ENCODE results near the gene OR4C5.
"Not testable (repeated sequence)": the region's sequence is repeated elsewhere in the genome, so short reads cannot be mapped to it uniquely, and the experiment has no call there.

The OR4C5 gene

DNA sequence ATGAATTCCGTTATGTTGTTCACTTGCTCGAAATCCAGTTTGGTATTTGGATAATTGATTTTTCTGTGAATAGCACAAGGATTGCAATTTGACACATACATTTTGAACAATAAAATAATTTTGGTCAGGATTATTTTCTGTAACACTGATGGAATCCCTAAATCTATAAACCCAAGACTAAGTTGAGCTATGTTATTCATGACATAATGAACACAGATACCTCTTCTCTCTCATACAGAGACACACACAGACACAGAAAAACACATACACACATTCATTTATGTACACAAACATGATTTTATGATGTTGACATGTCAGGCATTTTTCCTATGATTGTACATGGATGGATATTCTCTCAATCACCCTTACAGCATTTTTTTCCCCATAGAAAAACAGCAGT is at the start of gene OR4C5:
OR4C5 (minus strand) TSS at position 101 of the 400 bp plus-strand sequence; CDS start at position 101, 0 bp downstream.
- in situ Hi-C loops (cut with HindIII; ENCODE audit: low pct_ligation_motif_present, low pct_unique_long_range_greater_than_20kb, low sequenced_read_pairs) = no loop called here
- DNase-seq = no peak

DNA sequence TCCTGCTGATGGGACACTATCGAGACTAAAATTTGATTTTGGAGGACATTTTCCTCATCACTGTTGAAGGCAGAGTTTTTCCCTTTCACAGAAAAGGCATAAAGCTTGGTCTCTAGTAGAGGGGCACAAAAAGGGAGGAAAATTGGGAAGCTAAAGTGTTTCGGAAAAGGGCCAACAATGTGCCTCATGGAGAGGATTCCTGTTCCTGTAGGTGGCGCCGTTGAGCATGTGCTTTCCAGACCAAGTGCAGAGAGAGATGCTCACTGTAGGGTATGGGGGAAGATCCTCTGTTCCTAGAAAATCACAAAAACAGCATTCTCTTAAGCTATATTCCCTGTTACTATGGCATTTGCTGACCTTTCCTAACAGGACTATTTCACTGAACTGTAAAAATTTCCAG is 18.4 kb upstream of the OR4C5 start:
- in situ Hi-C loops (cut with HindIII; ENCODE audit: low pct_ligation_motif_present, low pct_unique_long_range_greater_than_20kb, low sequenced_read_pairs) = no loop called here
- no peak for DNase-seq

DNA sequence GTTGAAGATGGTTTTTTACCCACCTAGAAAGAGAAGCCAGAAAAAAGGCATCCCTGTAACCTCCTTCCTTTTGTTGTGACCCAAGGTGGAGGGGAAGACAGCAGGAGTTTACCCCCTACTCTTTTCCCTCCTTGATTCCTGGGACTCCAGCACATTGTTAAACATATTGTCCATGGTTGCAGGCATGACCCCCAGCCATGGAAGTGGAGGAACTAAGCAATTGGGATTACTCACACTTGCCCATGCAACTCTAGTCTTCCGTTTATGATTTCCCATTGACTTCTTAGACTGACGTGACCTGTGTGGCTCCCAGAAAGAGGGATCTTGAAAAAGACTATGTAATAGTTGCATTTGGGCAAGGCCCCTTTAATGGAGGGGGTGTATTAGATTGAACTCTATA is 17.9 kb upstream of the OR4C5 start:
- DNase-seq; in situ Hi-C loops (cut with HindIII; ENCODE audit: low pct_ligation_motif_present, low pct_unique_long_range_greater_than_20kb, low sequenced_read_pairs): not testable (repeated sequence)

DNA sequence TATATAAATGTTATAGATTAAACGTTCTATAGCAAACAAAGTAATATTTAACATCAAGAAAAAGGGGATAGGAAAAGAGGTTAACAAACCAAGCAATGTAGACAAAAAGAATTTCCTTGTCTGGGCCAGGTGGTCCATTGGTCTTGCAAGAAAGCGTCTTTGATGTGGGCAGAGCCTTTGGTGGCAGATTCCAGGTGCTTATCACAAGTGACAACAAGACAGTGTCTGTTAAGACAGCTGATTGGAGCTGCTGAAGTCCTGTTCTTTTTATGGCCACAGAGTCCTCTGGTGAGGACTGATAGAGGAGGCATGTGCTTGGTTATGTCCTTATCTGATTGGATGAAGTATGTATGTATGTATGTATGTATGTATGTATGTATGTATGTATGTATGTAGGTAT is 5.0 kb downstream of the OR4C5 start:
- in situ Hi-C loops (cut with HindIII; ENCODE audit: low pct_ligation_motif_present, low pct_unique_long_range_greater_than_20kb, low sequenced_read_pairs) = not testable (repeated sequence)

DNA sequence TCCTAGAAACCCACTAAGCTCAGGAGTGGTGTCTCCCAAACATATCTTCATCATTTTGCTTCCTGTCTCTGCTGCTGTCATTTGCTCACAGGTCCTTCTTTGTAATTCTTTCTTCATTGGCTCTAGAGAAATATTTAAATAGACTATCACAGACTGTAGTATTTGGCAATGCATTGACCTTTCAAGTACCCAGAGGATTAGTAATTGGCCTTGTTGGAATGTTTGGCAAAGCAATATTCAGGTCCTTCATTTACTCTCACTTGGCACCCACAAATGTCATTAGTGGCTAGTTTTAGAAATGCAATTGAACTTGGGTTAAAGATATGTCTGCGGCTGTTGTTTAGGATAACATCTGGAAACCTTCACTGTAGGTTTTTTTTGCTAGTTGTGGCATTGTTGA is 11.6 kb downstream of the OR4C5 start:
- in situ Hi-C loops (cut with HindIII; ENCODE audit: low pct_ligation_motif_present, low pct_unique_long_range_greater_than_20kb, low sequenced_read_pairs) = no loop called here
- DNase-seq = no peak

More for the DNA sequence above, 5.0 kb downstream of the OR4C5 start:
- DNase-seq = not testable (repeated sequence)

DNA sequence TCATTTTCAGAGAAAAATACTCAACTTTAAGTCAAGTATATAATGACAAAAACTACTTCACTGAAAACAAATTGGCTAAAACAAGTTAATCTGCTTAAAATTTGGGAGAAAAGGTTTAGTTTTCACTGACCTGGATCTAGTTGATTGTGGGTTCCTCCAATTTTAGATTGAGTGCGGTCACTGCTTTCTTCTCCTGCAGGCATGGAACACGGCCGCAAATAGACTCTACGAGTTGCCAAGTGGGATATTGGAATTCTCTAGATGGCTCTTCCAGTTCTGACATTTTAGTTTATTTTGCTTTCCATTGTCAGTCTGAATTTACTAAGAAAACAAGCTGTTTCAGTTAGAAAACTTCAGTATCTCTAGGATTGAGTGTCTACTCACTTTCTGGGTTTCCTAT is 12.3 kb downstream of the OR4C5 start:
- DNase-seq = no peak
- in situ Hi-C loops (cut with HindIII; ENCODE audit: low pct_ligation_motif_present, low pct_unique_long_range_greater_than_20kb, low sequenced_read_pairs) = no loop called here

DNA sequence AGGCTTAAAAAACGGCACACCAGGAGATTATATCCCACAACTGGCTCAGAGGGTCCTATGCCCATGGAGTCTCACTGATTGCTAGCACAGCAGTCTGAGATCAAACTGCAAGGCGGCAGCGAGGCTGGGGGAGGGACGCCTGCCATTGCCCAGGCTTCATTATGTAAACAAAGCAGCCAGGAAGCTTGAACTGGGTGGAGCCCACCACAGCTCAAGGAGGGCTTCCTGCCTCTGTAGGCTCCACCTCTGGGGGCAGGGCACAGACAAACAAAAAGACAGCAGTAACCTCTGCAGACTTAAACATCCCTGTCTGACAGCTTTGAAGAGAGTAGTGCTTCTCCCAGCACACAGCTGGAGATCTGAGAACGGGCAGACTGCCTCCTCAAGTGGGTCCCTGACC is 20.0 kb downstream of the OR4C5 start:
- in situ Hi-C loops (cut with HindIII; ENCODE audit: low pct_ligation_motif_present, low pct_unique_long_range_greater_than_20kb, low sequenced_read_pairs); DNase-seq: not testable (repeated sequence)

DNA sequence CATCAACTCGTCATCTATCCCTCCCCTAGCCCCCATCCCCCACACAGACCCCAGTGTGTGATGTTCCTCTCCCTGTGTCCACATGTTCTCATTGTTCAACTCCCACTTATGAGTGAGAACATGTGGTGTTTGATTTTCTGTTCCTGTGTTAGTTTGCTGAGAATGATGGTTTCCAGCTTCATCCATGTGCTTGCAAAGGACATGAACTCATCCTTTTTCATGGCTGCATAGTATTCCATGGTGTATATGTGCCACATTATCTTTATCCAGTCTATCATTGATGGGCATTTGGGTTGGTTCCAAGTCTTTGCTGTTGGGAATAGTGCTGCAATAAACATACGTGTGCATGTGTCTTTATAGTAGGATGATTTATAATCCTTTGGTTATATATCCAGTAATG is 23.8 kb downstream of the OR4C5 start:
- in situ Hi-C loops (cut with HindIII; ENCODE audit: low pct_ligation_motif_present, low pct_unique_long_range_greater_than_20kb, low sequenced_read_pairs); DNase-seq: not testable (repeated sequence)

DNA sequence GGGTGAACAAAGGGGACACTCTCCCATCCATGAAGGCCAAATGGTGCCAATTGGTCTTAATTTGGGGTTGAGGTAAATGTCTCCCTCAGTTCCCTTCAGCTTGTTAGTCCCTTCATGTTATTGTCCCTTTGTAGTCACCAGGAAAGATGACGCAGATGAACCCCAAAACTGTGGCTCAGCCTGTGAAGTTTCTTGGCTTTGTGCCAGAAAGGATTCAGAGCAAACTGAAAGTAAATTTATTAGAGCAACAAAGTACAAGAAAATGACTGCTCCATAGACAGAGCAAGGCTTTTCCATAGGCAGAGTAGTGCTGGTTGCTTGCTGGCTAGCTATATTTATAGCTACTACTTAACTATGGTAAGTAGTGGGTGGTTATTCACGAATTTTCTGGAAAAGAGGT is 24.8 kb downstream of the OR4C5 start:
- DNase-seq = no peak
- in situ Hi-C loops (cut with HindIII; ENCODE audit: low pct_ligation_motif_present, low pct_unique_long_range_greater_than_20kb, low sequenced_read_pairs) = no loop called here

DNA sequence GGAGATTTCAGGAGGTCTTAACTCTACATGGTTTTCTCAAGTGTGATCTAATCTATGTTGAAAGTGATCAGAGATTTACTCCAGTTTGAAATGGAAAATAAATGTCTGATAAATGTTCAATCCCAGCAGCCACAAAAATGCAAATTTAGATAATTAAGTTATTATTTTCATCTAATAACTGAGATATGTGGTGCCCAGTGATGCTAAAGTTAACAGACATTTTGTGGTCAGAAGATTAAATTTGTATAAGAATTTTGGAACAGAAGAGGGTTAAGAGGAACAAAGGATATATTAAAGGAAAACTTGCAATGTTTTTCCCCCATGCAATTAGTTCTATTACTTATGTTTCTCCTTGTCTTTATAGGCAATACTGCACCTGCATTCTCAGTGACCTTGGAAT is 41.6 kb downstream of the OR4C5 start, which contains the start of gene OR4C3:
OR4C3 (plus strand) TSS at position 301 of the 400 bp plus-strand sequence. CDS start 102 bp downstream, outside the sequence.
- in situ Hi-C loops (cut with HindIII; ENCODE audit: low pct_ligation_motif_present, low pct_unique_long_range_greater_than_20kb, low sequenced_read_pairs) = not testable (repeated sequence)

DNA sequence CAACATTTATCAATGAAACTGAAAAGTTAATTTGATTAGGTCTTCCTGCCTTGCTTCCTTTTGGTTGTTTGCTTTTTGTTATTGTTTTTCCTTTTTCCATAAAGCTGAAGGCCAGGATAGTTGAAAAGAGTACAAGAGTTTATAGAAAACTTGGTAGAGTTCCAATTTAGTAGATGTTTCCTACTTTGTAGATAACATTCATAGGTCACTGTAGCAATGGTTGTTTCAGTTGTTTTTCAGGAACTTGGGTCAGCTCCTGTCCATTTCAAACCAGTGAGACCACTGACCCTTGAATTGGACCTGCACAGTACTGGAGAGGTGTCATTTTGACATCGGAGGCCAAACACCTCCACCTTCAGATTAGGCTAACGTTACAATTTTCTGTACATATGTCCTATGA is 46.5 kb downstream of the OR4C5 start:
- in situ Hi-C loops (cut with HindIII; ENCODE audit: low pct_ligation_motif_present, low pct_unique_long_range_greater_than_20kb, low sequenced_read_pairs); DNase-seq: not testable (repeated sequence)

More for the DNA sequence above, 41.6 kb downstream of the OR4C5 start, which contains the start of gene OR4C3:
- DNase-seq = not testable (repeated sequence)

Measured in ACHN (cell line).